Measurements from ENCODE around the gene SRRM3.
A peak's percentile ranks its signal among the peaks of the same experiment; 100 is the strongest.
"Not testable (repeated sequence)": the region's sequence is repeated elsewhere in the genome, so short reads cannot be mapped to it uniquely, and the experiment has no call there.

SRRM3 gene

GRCh38 chr7:76165106-76165972 lies 36.4 kb upstream of the SRRM3 start:
- H3K4me3 ChIP-seq: no peak overlapping the region
- TF ChIP-seq CTCF (IDR thresholded peaks at IDR 0.05): no peak
- no peak for DNase-seq (ENCODE audit: low spot score)
- no peak overlapping the region for H3K27ac ChIP-seq

GRCh38 chr7:76165973-76166403 lies 35.7 kb upstream of the SRRM3 start:
- Histone ChIP-seq H3K27ac (peak overlapping the region; percentile 53 to 71), H3K4me3 (peak overlapping the region; percentile 68)
- DNase-seq (ENCODE audit: low spot score): no peak
- no peak for TF ChIP-seq CTCF (IDR thresholded peaks at IDR 0.05)

GRCh38 chr7:76166404-76167255 lies 35.1 kb upstream of the SRRM3 start:
- peak; percentile 97 for DNase-seq (ENCODE audit: low spot score)
- peak overlapping the region; percentile 68 for H3K4me3 ChIP-seq
- no peak for TF ChIP-seq CTCF (IDR thresholded peaks at IDR 0.05)
- H3K27ac ChIP-seq: peak overlapping the region; percentile 53 to 71

- Histone ChIP-seq H3K4me3 (no peak overlapping the region), H3K27ac (no peak overlapping the region)
- DNase-seq (ENCODE audit: low spot score): no peak
- TF ChIP-seq CTCF (IDR thresholded peaks at IDR 0.05): no peak
Observed at GRCh38 chr7:76173566-76174205, 28.0 kb upstream of the SRRM3 start.

- DNase-seq (ENCODE audit: low spot score); H3K4me3 ChIP-seq; H3K27ac ChIP-seq: not testable (repeated sequence)
Observed at GRCh38 chr7:76176951-76177350, 24.7 kb upstream of the SRRM3 start.

- DNase-seq (ENCODE audit: low spot score): no peak
- H3K27ac ChIP-seq: no peak overlapping the region
- no peak overlapping the region for H3K4me3 ChIP-seq
- no peak for TF ChIP-seq CTCF (IDR thresholded peaks at IDR 0.05)
Observed at GRCh38 chr7:76179686-76180085, 22.0 kb upstream of the SRRM3 start.
